Measurements from ENCODE around the gene VPS8. TPM values are rescaled to one million over a fixed set of nuclear protein-coding genes. Genes with fewer than 3 reads are reported as not detected.

The VPS8 gene
- total RNA-seq, 1 donor from 2014 or later, result 62.9 TPM

GRCh38 chr3:185046603-185047002 is 234.6 kb downstream of the VPS8 start:
- Histone ChIP-seq H3K36me3 (peaks cover 29% of the 10 kb centered on the region), H3K27me3 (no peaks in the 10 kb centered on the region), H3K27ac (no peak overlapping the region), H3K9me3 (no peaks in the 10 kb centered on the region), H3K4me3 (no peak overlapping the region), H3K4me1 (no peaks in the 10 kb centered on the region)
- TF ChIP-seq, protein P1, sequence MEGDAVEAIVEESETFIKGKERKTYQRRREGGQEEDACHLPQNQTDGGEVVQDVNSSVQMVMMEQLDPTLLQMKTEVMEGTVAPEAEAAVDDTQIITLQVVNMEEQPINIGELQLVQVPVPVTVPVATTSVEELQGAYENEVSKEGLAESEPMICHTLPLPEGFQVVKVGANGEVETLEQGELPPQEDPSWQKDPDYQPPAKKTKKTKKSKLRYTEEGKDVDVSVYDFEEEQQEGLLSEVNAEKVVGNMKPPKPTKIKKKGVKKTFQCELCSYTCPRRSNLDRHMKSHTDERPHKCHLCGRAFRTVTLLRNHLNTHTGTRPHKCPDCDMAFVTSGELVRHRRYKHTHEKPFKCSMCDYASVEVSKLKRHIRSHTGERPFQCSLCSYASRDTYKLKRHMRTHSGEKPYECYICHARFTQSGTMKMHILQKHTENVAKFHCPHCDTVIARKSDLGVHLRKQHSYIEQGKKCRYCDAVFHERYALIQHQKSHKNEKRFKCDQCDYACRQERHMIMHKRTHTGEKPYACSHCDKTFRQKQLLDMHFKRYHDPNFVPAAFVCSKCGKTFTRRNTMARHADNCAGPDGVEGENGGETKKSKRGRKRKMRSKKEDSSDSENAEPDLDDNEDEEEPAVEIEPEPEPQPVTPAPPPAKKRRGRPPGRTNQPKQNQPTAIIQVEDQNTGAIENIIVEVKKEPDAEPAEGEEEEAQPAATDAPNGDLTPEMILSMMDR (IDR thresholded peaks at IDR 0.05), result no peak
- intact Hi-C loops (cut with DNase I), result no loop called here
- ATAC-seq, result no peak
- no peak for DNase-seq

- no peak overlapping the region for H3K4me3 ChIP-seq
- H3K4me1 ChIP-seq, result no peaks in the 10 kb centered on the region
- no peak overlapping the region for H3K27ac ChIP-seq
- TF ChIP-seq, protein P1 (IDR thresholded peaks at IDR 0.05), result no peak
- H3K9me3 ChIP-seq, result no peaks in the 10 kb centered on the region
- peaks cover 47% of the 10 kb centered on the region for H3K36me3 ChIP-seq
- no peaks in the 10 kb centered on the region for H3K27me3 ChIP-seq
- no peak for ATAC-seq
- no peak for DNase-seq
- intact Hi-C loops (cut with DNase I), result no loop called here
Measured at GRCh38 chr3:185049710-185050109, 237.7 kb downstream of the VPS8 start.

DNA sequence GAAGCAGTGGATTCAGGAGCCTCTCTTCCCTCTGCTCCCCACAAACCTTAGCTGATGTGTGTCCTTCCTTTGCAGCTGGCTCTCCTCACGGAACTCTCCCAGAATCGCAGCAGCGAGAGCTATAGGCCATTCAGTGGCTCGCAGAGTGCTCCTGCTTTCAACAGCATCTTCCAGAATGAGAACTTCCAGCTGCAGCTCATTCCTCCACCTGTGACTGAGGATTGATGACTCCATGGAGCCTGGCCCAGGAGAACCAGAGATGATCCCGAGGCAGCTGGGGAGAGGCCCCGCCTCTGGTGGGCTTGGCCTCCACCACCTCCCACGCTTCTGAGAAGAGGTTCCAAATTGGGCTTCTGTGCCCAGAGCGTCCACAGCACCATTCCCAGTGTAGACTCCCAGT is 239.8 kb downstream of the VPS8 start:
- H3K4me3 ChIP-seq, result no peak overlapping the region
- no peaks in the 10 kb centered on the region for H3K4me1 ChIP-seq
- H3K36me3 ChIP-seq, result peaks cover 47% of the 10 kb centered on the region
- intact Hi-C loops (cut with DNase I), result no loop called here
- H3K27ac ChIP-seq, result no peak overlapping the region
- no peak for ATAC-seq
- DNase-seq, result no peak
- TF ChIP-seq, protein P1 (IDR thresholded peaks at IDR 0.05), result no peak
- no peaks in the 10 kb centered on the region for H3K27me3 ChIP-seq
- H3K9me3 ChIP-seq, result peaks cover 6% of the 10 kb centered on the region

GRCh38 chr3:185052631-185053030 is 240.7 kb downstream of the VPS8 start:
- TF ChIP-seq, protein P1 (IDR thresholded peaks at IDR 0.05), result no peak
- ATAC-seq (no peak), DNase-seq (no peak)
- H3K4me3 ChIP-seq, result no peak overlapping the region
- H3K4me1 ChIP-seq, result no peaks in the 10 kb centered on the region
- H3K27me3 ChIP-seq, result no peaks in the 10 kb centered on the region
- H3K36me3 ChIP-seq, result peaks cover 47% of the 10 kb centered on the region
- intact Hi-C loops (cut with DNase I), result no loop called here
- peaks cover 6% of the 10 kb centered on the region for H3K9me3 ChIP-seq
- no peak overlapping the region for H3K27ac ChIP-seq

- no peaks in the 10 kb centered on the region for H3K4me1 ChIP-seq
- no peak for ATAC-seq
- H3K27me3 ChIP-seq, result no peaks in the 10 kb centered on the region
- H3K27ac ChIP-seq, result no peak overlapping the region
- intact Hi-C loops (cut with DNase I), result no loop called here
- TF ChIP-seq, protein P1 (IDR thresholded peaks at IDR 0.05), result no peak
- DNase-seq, result no peak
- no peak overlapping the region for H3K4me3 ChIP-seq
- H3K9me3 ChIP-seq, result peaks cover 6% of the 10 kb centered on the region
- peaks cover 15% of the 10 kb centered on the region for H3K36me3 ChIP-seq
Measured at GRCh38 chr3:185056908-185057307, 244.9 kb downstream of the VPS8 start.

- intact Hi-C loops (cut with DNase I), result no loop called here
- ATAC-seq, result no peak
- Histone ChIP-seq H3K9me3 (peaks cover 6% of the 10 kb centered on the region), H3K36me3 (peaks cover 6% of the 10 kb centered on the region), H3K27ac (no peak overlapping the region), H3K4me1 (no peaks in the 10 kb centered on the region), H3K27me3 (no peaks in the 10 kb centered on the region), H3K4me3 (no peak overlapping the region)
- DNase-seq, result no peak
- TF ChIP-seq, protein P1 (IDR thresholded peaks at IDR 0.05), result no peak
Measured at GRCh38 chr3:185057829-185058228, 245.9 kb downstream of the VPS8 start.

Measured in upper lobe of right lung (tissue), 1 donor.